CD4-positive, alpha-beta T cell treated with Interleukin-17A for 1 hour (primary cell): ENCODE measurements around the gene KCNMB3.
"Not testable (repeated sequence)": the region's sequence is repeated elsewhere in the genome, so short reads cannot be mapped to it uniquely, and the experiment has no call there.

Experiments used
- DNase-seq: peaks from one replicate; pipeline ENCODE4 v3.0.0-alpha.2; 2020

The KCNMB3 gene, protein sequence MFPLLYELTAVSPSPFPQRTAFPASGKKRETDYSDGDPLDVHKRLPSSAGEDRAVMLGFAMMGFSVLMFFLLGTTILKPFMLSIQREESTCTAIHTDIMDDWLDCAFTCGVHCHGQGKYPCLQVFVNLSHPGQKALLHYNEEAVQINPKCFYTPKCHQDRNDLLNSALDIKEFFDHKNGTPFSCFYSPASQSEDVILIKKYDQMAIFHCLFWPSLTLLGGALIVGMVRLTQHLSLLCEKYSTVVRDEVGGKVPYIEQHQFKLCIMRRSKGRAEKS

DNA sequence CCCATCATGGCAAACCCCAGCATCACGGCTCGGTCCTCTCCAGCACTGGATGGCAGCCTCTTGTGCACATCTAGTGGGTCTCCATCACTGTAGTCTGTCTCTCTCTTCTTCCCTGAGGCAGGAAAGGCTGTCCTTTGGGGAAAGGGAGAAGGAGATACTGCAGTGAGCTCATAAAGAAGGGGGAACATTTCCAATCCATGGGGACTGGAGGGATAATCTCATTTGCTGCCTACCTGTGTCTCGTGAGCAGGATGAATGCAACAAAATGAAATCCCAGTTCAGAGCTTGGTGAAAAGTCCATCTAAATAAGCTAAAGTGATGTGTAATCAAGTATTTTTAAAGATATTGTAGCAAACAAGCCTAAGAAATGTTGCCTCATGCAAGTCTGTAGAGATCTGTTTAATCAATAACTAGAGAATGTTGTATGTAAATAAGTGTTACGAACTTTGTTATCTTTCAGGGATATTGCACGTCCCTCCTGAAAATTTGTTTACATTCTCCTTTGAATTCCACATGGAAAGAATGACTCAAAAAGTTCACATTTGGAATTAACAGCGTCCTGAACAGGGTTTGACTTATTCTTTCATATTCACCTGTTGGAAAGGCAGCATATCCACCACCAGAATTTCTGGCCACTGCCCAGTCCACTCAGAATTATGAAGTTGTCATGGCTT is at the start of gene KCNMB3:
TSS of gene KCNMB3 (minus strand) at position 312 of the 674 bp plus-strand sequence. CDS start at position 188, 124 bp downstream.
- no peak for DNase-seq

DNA sequence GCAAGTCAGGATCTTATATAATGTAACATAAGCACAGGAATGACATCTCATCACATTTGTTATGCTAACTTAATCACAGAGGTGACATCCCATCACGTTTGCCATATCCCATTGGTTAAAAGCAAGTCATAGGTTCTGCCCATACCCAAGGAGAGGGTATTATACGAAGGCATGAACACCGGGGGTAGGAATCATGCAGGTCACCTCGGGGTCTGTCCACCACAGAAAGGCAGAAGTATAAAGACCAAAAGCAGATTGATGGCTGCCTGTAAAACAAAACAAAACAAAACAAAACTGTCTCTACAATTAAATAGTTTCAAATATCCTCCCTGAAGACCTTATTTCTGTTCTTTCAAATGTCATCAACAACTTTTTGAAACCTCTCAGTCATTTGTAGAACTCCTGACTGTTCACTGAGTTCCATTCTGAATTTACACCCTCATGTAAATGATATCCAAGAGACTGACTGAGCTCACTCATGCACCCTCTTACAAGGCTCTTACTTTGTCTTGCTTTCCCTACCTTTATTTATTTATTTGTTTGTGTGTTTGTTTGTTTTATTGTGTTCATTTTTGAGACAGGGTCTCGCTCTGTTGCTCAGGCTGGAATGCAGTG is 49.2 kb upstream of the KCNMB3 start:
- no peak for DNase-seq

DNA sequence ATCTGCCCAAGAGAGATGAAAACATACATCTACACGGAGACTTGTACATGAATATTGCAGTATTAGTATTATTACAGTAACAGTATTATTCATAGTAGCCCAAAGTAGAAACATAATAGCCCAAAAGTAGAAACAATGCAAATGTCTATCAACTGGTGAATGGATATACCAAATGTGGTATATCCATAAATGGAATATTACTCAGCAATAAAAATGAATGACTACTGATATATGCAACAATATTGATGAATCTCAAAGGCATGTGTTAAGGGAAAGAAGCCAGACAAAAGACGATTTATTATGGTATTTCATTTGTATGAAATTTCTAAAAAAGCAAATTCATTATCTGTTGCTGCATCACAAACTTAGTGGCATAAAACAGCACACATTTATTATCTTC is 48.4 kb upstream of the KCNMB3 start:
- no peak for DNase-seq

DNA sequence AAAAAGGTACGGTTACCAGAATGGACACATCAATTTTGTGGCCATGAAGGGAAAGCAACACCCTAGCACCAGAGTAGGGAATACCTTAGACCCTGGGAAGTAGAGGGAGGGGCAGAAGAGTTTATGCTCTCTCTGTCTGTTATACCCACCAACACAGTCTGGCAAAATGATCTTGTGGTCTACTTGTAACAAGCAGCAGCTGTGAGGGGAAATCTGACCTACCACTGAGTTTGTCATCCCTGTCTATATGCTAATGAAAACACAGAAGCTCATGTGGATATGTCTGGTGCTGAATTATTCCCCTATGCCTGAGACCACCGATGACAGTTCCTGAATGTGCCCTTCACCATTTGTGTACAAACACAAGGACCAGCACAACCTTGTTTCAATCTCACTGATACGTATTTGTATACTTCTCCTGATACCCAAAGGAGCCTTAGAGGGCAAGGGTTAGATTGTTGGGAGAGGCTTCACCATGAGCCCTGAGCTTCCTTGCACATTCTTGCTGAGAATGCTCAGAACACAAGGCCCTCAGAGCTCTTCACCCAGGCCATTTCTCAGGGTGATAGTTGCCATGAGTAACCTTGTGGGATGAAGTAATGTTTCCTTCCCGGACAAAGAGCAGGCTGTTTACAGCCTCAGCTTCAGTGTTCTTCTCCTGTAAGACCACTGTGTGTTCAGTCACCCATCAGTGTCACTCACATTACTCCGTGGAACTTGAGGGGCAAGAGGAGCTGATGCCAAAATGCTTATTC is 47.2 kb upstream of the KCNMB3 start:
- DNase-seq = no peak

DNA sequence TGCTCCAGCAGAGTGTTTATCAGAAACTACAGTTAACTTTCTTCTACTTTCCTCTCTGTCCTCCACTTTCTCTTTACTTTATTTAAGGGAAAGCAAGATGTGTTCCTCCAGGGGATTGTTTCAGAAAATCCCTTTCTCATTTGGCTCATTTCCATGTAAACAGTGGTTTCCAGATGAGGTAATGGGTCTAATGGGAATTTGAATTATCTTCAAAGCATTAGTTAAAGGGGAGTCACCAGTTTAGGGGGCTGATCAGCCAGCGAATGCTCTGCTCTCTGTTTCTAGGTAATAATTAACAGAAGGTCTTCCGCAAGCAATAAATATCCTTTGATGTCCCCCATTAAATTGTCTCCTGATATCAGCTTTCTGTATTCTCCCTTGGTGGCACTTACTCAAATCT is 41.5 kb upstream of the KCNMB3 start:
- no peak for DNase-seq

DNA sequence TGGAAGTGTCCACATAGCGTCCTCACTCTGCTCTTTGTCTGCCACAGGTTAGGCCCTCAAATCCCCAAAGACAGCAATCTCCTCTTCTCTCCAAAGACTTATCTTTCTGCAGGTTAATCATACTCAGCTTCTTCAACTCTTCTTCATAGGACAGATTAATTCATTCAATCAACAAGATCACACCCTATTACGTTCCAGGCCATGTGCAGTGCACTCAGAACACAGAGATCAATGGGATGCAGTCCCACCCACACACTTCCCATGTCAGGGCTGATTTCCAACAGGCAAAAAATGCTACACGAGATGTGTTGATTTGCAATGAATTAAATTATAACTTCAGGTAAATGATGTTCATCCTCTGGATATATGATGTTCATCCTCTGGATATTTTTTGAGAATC is 38.4 kb upstream of the KCNMB3 start:
- DNase-seq = no peak

DNA sequence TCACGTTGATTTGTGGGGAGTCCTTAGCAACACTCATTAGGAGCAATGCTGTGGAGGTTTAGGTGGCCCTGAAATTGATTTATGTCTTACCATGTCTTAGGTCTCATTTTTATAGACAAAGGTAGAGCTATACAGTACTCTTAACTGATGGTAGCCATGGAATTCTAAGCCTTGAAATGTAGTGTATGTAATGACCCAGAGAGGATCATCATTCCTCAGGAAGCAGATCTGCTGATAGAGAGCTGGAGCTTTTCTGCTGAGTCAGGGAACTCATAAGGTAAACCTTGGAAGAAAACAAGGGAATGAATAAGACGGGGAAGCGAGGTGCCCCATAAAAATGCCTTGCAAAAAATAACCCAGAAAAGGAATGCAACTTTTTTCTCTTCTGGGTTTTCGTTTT is 37.9 kb upstream of the KCNMB3 start:
- no peak for DNase-seq

DNA sequence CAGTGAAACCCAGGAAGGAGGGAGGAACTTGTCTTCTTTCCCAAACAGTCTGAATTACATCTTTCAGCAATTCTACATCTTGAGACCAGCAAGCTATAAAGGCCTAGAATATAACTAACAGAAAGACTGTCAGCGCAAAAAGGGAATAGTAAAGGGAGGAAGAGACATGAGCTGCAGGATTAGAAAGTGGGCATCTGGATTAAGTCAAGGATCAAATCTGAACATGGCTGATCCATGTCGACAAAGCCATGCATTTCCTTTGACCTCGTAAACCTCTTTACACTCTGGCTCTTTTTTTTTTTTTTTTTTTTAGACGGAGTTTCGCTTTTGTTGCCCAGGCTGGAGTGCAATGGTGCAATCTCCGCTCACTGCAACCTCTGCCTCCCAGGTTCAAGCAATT is 35.4 kb upstream of the KCNMB3 start:
- no peak for DNase-seq

DNA sequence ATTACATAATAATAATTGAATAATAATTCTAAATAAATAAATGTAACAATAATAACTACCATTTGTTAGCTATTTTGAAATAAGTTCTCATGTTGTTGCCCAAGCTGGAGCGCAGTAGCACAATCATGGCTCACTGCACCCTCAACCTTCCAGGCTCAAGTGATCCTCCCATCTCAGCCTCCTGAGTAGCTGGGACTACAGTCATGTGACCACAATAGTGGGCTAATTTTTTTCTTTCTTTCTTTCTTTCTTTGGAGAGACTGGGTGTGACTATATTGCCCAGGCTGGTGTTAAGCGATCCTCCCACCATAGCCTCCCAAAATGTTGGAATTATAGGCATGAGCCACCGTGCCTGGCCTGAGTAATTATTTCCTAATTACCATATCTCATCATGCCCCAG is 30.9 kb upstream of the KCNMB3 start:
- no peak for DNase-seq

DNA sequence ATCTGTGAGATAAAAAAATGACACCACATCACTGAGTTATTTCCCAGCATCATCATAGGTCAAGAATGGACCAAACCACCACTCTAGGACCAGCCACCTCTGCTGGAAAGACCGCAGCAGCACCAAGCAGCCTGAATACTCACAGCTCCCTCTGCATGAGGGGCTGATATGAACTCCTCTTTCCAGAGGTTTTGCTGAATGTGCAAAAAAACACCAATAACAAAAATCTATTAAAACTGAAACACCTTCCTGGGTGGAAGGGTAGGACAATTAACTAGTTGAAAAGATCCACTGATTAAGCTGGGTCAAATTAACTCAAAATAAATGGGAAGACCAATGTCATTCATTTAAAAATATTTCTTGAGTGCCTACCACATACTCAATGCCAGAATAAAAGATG is 28.9 kb upstream of the KCNMB3 start:
- DNase-seq = no peak

DNA sequence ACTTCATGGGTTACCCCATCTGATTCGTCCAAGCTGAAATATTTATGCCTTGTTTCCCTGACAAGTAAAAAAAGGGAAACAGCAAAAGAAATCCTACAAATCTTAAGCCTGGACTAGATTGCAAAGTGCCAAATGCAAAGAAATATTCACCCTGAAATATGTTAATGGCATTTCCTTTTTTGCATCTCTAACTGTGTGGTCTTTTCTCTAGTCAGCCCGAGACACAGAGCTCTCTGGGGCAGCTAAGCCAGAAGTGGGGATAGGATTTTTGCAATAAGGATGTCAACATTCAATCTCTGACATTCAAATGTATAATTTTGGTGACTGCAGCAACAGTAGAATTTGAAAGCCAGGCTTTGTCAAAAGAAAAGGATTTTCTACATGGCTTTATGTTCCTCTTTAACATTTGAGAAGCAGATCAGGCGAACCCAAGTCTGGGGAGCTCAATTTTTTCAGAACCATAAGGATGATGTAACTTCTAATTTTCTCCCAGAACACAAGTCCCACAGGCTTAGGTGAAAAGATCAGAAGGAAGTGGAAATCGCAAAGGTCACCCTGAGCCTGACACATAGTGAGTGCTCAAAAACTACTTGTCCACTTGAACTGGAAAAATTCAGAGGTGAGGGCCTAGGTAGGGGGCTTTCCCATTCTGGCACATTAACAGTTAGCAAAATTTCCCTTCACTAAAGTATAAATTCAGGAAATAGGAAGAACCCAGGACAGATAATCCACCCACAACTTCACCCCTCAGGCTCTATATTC is 28.2 kb upstream of the KCNMB3 start:
- DNase-seq = no peak

DNA sequence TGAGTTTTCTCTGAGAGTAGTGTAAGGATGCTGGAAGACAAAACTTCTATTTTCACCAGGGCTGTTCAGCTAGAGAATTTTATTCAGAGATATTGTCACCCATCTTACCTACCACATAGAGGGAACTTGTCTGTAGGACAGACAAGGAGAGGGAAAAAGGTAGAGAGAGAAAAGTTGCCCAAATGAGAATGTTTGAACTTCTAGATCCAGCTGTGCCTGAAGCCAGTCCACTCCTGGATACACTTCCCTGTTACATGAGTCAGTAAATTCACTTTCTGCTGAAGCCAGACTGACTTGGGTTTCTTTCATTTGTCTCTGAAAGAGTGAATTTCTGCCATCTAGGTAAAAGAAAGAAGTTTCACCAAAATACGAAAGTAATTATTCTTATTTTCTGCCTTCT is 27.2 kb upstream of the KCNMB3 start:
- no peak for DNase-seq

DNA sequence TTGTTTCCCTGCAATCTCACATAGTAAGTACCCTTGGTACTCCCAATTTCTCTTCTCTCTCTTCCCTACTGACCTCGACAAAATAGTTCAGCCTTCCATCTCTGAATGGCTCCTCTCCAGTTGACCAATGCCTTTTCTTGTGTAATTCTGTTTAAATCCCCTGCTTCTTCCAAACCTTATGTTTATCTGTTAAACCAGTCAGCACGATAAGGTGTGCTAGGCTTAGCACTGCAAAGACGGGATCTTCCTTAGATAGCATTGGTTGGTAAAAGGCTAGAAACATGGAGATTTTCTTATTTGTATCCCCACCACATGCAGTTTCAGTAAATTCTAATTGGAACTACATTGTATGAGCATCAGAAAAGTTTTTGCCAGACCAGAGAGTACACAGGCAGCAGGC is 25.8 kb upstream of the KCNMB3 start:
- DNase-seq = no peak

DNA sequence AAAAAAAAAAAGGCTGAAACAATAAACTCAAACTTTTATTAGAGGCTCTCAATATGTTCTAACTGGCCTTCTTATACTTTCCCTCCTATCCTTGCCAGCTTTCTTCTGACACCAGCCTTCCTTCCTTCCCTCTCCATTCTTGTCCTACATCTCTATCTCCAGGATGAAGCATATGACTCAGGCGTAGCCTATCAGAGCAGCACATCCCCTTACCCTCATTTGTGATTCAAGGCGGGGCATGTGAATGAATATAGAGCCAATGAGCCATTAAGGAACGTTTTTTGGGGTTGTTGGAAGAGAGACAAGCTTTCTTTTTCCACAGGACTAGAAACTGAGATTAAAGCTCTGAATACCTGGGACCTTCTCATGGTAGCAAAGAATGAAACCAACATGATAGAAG is 25.1 kb upstream of the KCNMB3 start:
- DNase-seq = no peak

DNA sequence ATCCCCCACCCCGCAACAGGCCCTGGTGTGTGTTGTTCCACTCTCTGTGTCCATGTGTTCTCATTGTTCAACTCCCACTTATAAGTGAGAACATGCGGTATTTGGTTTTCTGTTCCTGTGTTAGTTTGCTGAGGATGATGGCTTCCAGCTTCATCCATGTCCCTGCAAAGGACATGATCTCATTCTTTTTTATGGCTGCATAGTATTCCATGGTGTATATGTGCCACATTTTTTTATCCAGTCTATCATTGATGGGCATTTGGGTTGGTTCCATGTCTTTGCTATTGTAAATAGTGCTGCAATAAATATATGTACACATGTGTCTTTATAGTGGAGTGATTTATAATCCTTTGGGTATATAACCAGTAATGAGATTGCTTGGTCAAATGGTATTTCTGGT is 23.5 kb upstream of the KCNMB3 start:
- DNase-seq = not testable (repeated sequence)

DNA sequence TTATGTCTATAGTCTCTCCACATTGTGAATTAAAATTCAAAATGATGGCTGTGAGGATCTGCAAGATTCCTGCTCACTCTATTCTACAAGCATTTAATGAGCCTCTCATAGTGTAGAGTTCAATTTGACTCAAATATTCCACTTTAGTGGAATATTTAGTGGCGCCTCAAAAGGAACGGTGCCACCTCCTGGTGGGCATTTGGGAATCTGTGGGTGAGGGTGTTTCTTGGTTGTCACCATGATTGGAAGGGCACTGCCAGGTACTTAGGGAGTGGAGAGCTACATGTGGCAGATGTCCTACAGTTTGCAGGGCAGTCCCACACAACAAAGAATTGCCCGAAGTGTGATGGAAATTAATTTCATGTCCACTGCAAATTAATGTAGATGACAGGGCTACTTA is 21.5 kb upstream of the KCNMB3 start:
- DNase-seq = no peak

DNA sequence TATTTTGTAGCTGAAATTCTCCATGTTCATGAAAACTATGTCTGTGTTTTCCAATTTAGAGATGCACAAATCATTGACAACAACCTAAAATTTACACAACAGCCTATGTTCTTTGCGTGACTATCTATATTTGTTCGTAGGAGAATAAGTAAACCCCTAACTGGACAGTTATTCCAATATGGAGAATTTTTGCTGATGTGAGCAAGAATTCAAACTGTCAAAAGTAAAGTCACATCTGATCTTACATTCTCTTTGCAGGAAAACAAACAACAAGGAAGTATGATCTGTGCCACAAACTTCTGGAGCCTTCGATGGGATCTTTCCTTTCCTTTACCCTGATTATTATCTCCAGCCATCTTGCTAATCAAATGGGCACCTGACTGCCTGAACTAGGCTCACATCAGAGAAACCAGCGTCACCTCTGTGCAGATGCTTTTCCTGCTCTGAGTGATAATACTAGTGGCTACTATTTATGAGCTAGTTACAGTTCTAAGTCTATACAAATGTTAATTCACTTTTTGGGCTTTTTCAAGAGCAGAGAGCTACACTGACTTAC is 18.3 kb upstream of the KCNMB3 start:
- DNase-seq = no peak

DNA sequence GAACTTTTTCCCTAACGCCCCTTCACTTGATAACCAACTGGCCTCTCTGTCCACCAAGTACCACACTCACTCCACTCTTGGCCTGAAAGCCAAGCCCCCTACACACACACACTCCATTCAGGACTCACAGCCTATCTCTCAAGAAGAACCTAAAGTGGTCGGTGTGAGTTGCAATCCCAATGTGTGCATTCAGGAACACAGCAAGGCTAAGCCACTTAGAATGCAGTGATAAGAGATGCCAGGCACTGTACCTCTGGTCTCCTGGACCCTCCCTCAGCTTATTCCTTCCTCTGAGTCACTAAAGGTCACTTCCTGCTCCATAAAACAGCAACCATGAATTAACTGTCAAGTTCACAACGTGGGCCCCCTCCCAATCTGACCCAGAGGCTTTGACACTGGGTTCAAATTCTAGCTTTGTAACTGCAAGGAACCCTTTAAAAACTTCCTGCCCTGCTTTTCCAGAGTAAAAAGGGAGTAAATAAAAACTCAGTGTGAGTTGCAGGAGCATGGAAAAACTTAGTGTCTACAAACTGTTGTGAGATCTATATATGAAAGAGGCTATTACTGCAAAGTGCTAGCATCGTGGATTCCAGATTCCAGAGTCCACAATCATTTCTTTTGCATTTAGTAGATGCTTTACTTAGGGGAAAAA is 17.6 kb upstream of the KCNMB3 start:
- DNase-seq = no peak

DNA sequence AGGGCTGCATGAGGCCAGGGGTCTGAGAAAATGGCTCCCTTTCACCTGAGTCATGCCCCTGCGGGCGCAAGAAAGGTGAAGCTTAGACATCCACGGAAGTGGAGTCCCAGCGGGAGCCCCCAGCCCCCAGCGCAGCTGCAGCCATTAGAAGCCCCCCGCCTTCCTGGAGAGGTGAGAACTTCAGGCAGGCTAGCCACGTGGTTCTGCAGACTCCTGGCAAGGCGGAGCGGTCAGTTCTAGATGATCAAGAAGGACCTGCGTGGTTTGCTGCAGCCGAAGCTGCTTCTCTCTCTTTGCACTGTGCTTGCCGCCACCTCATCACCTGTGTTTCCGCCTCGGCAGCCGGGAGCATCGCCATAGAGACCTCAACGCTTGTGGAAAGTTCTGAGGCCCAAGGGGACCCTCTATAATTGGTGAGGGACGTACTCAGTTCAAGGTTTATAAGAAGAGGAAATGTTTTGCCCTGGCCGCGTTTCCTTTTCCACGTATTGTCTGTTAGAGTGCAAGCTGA is 15.8 kb upstream of the KCNMB3 start:
- no peak for DNase-seq

DNA sequence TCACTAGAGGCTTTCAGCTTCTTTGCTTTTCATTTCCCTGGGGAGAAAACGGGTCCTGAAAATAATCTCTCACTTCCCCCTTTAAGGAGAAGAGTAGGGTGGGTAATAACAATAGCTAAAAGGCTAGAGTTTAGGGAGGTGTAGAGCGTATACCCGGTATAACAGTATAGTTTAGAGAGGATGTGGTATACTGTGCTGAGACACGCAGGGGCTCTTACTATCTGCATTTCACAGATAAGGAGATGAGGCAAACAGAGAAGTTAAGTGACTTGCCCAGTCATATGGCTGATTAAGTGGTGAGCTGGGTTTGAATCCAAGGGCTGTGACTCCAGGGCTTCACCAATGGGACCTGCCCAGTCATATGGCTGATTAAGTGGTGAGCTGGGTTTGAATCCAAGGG is 15.0 kb upstream of the KCNMB3 start:
- no peak for DNase-seq

DNA sequence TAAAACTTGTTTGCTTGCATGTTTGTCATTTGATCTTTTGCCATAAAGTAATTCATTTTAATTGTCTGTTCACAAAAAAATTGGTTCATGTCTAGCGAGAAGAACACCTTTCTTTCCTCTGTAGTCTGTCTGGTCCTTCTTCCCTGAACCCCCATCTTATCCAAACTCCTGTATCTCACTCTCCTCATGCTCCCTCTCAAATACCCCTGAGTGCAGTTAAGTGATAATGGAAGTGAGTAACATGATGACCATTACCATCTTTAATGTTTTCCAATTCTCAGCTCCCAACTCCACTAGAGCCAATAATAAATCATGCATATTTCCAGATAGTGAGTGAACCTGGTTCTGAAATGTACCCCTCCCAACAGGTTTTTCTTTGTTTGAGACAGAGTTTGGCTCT is 14.2 kb upstream of the KCNMB3 start:
- no peak for DNase-seq

DNA sequence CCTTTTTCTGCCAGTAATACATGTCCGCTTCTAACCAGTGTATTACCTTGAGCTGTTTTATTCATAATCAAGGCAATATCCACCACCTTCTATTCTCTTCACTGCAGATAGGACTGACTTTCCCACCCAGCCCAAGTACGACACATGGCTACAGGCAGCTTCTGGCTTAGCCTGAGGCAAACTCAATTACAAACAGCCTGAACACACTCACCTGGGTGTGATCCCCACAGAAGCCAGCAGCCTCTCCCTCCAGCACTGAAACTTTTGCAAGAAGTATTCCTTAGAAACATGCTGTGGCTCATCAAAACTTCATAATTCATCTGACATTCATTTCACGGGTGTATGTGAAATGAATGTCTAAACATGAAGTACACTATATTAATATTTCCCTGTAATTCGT is 13.5 kb upstream of the KCNMB3 start:
- DNase-seq = no peak
